K562 (cell line): ENCODE measurements around the gene CHST13.

Source experiments
- JUNB ChIP-seq: fragments of 450-650 bp; formaldehyde crosslinking; conservative IDR thresholded peaks from 2 replicates; pipeline ENCODE4 v1.4.0; 2020; ENCODE audit warnings: mild to moderate bottlenecking
- MTA3 ChIP-seq: fragments of 450-650 bp; formaldehyde crosslinking; IDR thresholded peaks from 2 replicates; pipeline ENCODE4 v1.6.1; 2017; ENCODE audit warnings: mild to moderate bottlenecking, borderline replicate concordance
- PCBP1 ChIP-seq: fragments of 200-400 bp; formaldehyde crosslinking; IDR thresholded peaks from 2 replicates; pipeline ENCODE4 v1.6.1; 2018; ENCODE audit warnings: mild to moderate bottlenecking, low read depth, low read length; ENCODE audit not compliant: poor library complexity, severe bottlenecking
- SAFB ChIP-seq: fragments of 200-400 bp; formaldehyde crosslinking; IDR thresholded peaks from 2 replicates; pipeline ENCODE4 v1.6.1; 2017; ENCODE audit warnings: low read depth, low read length, borderline replicate concordance
- TBP ChIP-seq: optimal IDR thresholded peaks from 2 replicates; pipeline ENCODE3; 2011; ENCODE audit warnings: low read depth, low read length, improper control_type of control experiment
- TF ChIP-seq, protein P1 (sequence below), 3 experiments: IDR thresholded peaks in 2 of 3; conservative IDR thresholded peaks in 1 of 3; 2 replicates each; pipeline ENCODE4 v1.5.1; 2011 to 2012; ENCODE audit warnings: low read length in 3 of 3, mild to moderate bottlenecking in 3 of 3, control low read depth in 2 of 3, improper control_type of control experiment in 1 of 3, inconsistent platforms in 1 of 3, low read depth in 1 of 3, mixed read lengths in 1 of 3, moderate library complexity in 1 of 3; ENCODE audit not compliant: insufficient read depth in 2 of 3

GRCh38 chr3:126550488-126551051 lies 26.6 kb downstream of the CHST13 start:
- TF ChIP-seq, protein P1, sequence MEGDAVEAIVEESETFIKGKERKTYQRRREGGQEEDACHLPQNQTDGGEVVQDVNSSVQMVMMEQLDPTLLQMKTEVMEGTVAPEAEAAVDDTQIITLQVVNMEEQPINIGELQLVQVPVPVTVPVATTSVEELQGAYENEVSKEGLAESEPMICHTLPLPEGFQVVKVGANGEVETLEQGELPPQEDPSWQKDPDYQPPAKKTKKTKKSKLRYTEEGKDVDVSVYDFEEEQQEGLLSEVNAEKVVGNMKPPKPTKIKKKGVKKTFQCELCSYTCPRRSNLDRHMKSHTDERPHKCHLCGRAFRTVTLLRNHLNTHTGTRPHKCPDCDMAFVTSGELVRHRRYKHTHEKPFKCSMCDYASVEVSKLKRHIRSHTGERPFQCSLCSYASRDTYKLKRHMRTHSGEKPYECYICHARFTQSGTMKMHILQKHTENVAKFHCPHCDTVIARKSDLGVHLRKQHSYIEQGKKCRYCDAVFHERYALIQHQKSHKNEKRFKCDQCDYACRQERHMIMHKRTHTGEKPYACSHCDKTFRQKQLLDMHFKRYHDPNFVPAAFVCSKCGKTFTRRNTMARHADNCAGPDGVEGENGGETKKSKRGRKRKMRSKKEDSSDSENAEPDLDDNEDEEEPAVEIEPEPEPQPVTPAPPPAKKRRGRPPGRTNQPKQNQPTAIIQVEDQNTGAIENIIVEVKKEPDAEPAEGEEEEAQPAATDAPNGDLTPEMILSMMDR (IDR thresholded peaks at IDR 0.05 in 2 of 3, conservative IDR thresholded peaks at IDR 0.05 in 1 of 3; ENCODE audit: insufficient read depth in 2 of 3, low read depth in 1 of 3, low read length in 3 of 3): no peak
- TF ChIP-seq MTA3 (no peak), PCBP1 (no peak), TBP (no peak), JUNB (CRISPR knock-in tag) (no peak), SAFB (no peak)
